ENCODE data around the gene TRMT11. TPM values are rescaled to one million over a fixed set of nuclear protein-coding genes. Genes with fewer than 3 reads are reported as not detected.

Gene TRMT11
- total and polyA plus RNA-seq, 2 of the 13 experiments (the other 11 are each of a cell fraction or from before 2014, with no cell fraction given), result 42.2 to 81.9 TPM

DNA sequence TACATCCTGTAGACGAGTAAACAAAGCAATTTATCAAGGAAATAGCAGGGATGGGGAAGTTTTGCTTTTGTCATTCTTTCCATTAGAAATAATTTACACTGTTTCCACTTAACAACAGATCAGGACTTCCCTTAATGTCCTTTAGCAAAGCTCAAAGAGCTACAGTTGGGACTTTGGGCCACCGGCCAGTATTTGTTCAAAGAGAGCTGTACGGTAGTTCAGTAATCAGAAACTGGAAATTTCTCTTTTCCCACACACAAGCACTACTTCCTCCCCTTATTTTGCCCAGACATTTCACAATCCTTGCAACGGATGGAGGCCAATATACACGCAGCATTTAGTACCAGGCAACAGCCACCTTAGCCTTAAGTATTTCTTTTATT lies 41.9 kb upstream of the TRMT11 start (continued):
- TF ChIP-seq ZNF142 (CRISPR knock-in tag; IDR thresholded peaks at IDR 0.05) (no peak), ZNF333 (CRISPR knock-in tag; IDR thresholded peaks at IDR 0.05; ENCODE audit: borderline replicate concordance) (no peak), ZNF629 (CRISPR knock-in tag; conservative IDR thresholded peaks at IDR 0.05) (0 out of 2 replicates have a peak, but pooled peaks have one; percentile 5), ZNF616 (CRISPR knock-in tag; IDR thresholded peaks at IDR 0.05; ENCODE audit: low read depth) (no peak), PBX3 (CRISPR knock-in tag; IDR thresholded peaks at IDR 0.05; ENCODE audit: borderline replicate concordance) (no peak), ZNF574 (CRISPR knock-in tag; IDR thresholded peaks at IDR 0.05) (peak; percentile 49; the same call in 1 of the 2 replicates), CBX2 (IDR thresholded peaks at IDR 0.05; ENCODE audit: low read depth, low read length) (no peak), CBX2 (CRISPR knock-in tag; IDR thresholded peaks at IDR 0.05; ENCODE audit: low read depth) (no peak), ZBTB21 (CRISPR knock-in tag; IDR thresholded peaks at IDR 0.05) (no peak; the same call in 1 of the 2 replicates), EEA1 (CRISPR knock-in tag; IDR thresholded peaks at IDR 0.05; ENCODE audit: borderline replicate concordance) (no peak), ZBTB7A (CRISPR knock-in tag; IDR thresholded peaks at IDR 0.05) (no peak), JUNB (CRISPR knock-in tag; IDR thresholded peaks at IDR 0.05; ENCODE audit: borderline replicate concordance) (no peak), IRX3 (CRISPR knock-in tag; IDR thresholded peaks at IDR 0.05; ENCODE audit: borderline replicate concordance, low read depth) (no peak)
- TF ChIP-seq, protein P1, sequence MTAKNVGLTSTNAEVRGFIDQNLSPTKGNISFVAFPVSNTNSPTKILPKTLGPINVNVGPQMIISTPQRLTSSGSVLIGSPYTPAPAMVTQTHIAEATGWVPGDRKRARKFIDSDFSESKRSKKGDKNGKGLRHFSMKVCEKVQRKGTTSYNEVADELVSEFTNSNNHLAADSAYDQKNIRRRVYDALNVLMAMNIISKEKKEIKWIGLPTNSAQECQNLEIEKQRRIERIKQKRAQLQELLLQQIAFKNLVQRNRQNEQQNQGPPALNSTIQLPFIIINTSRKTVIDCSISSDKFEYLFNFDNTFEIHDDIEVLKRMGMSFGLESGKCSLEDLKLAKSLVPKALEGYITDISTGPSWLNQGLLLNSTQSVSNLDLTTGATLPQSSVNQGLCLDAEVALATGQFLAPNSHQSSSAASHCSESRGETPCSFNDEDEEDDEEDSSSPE (CRISPR knock-in tag; IDR thresholded peaks at IDR 0.05), result peak; percentile 45; the same call in 1 of the 2 replicates
- TF ChIP-seq, protein P2, sequence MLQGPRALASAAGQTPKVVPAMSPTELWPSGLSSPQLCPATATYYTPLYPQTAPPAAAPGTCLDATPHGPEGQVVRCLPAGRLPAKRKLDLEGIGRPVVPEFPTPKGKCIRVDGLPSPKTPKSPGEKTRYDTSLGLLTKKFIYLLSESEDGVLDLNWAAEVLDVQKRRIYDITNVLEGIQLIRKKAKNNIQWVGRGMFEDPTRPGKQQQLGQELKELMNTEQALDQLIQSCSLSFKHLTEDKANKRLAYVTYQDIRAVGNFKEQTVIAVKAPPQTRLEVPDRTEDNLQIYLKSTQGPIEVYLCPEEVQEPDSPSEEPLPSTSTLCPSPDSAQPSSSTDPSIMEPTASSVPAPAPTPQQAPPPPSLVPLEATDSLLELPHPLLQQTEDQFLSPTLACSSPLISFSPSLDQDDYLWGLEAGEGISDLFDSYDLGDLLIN (CRISPR knock-in tag; IDR thresholded peaks at IDR 0.05; ENCODE audit: borderline replicate concordance), result no peak

Measured in HepG2 (cell line).